A549 (cell line): ENCODE data around the gene OR2T27. TPM values are rescaled to one million over a fixed set of nuclear protein-coding genes. Genes with fewer than 3 reads are reported as not detected.
"Not testable (repeated sequence)": the region's sequence is repeated elsewhere in the genome, so short reads cannot be mapped to it uniquely, and the experiment has no call there.

Source experiments
- ATAC-seq, 2 experiments: fragments of 200-7000 bp in 1 of 2; fragments of >200 bp in 1 of 2; cut with Nextera tagmentation in 1 of 2; cut with Tn5 transposase in 1 of 2; 3 replicates each; pipeline versions ENCODE4 v1.8.0 to v1.9.1; 2018 to 2020; ENCODE audit warnings: mild to moderate bottlenecking in 1 of 2, moderate library complexity in 1 of 2
- CTCF ChIA-PET: fragments of 300-600 bp; sonication (Branson Sonifier 250); formaldehyde crosslinking; extraction: SDS; loops from one replicate; lab custom pipeline; 2021; ENCODE audit warnings: antibody characterized with exemption, inconsistent platforms; lab: Yijun Ruan, JAX
- POLR2A ChIA-PET: fragments of 350-600 bp; formaldehyde crosslinking; extraction: SDS; loops from one replicate; lab custom pipeline; 2021; ENCODE audit warnings: antibody characterized with exemption, inconsistent platforms; lab: Yijun Ruan, JAX
- DNase-seq, 2 experiments: peaks; one replicate each; pipeline versions ENCODE4 v3.0.0 to v3.0.0-alpha.2; 2011 to 2016; ENCODE audit warnings: low read depth in 1 of 2, low spot score in 1 of 2
- FAIRE-seq: peaks from 2 replicates; lab custom pipeline; 2011; peaks lifted over from hg19 to GRCh38; lab: Jason Lieb, UNC
- H3K27ac ChIP-seq, 2 experiments: fragments of >200 bp; sonication (Bioruptor Twin); formaldehyde crosslinking; 3 replicates each; pipeline ENCODE4 v1.5.1; 2016 to 2017
- H3K4me1 ChIP-seq: fragments of >200 bp; sonication (Bioruptor Twin); formaldehyde crosslinking; 3 replicates; pipeline ENCODE4 v1.6.1; 2016
- H3K4me2 ChIP-seq: fragments of >200 bp; sonication (Bioruptor Twin); formaldehyde crosslinking; 3 replicates; pipeline ENCODE4 v1.6.1; 2016
- H3K4me3 ChIP-seq: fragments of >200 bp; sonication (Bioruptor Twin); formaldehyde crosslinking; 3 replicates; pipeline ENCODE4 v1.5.1; 2016
- H3K9me3 ChIP-seq: fragments of >200 bp; sonication (Bioruptor Twin); formaldehyde crosslinking; 3 replicates; pipeline ENCODE4 v1.6.1; 2016
- CEBPB ChIP-seq, 2 experiments: fragments of >200 bp in 1 of 2; sonication (Bioruptor Twin) in 1 of 2; formaldehyde crosslinking in 1 of 2; IDR thresholded peaks; 2 replicates each; pipeline ENCODE4 v1.6.1; 2012 to 2016
- EHF ChIP-seq: fragments of 250-450 bp; sonication (Bioruptor Pico); IDR thresholded peaks from 2 replicates; pipeline ENCODE4 v1.5.0; 2020; ENCODE audit warnings: mild to moderate bottlenecking
- FOSL2 ChIP-seq, 2 experiments: fragments of 450-650 bp in 1 of 2; fragments of >200 bp in 1 of 2; sonication (Bioruptor Twin) in 1 of 2; formaldehyde crosslinking; IDR thresholded peaks; 2 replicates each; pipeline versions ENCODE4 v1.5.0 to v1.6.1; 2016 to 2020; ENCODE audit warnings: mild to moderate bottlenecking in 1 of 2, moderate library complexity in 1 of 2
- GATA3 ChIP-seq: IDR thresholded peaks from 2 replicates; pipeline ENCODE4 v1.6.1; 2012; ENCODE audit warnings: borderline replicate concordance
- HOXB5 ChIP-seq: fragments of 250-450 bp; sonication (Bioruptor Pico); IDR thresholded peaks from 2 replicates; pipeline ENCODE4 v1.5.0; 2020; ENCODE audit warnings: mild to moderate bottlenecking, moderate library complexity
- MAZ ChIP-seq: fragments of 150-350 bp; IDR thresholded peaks from 2 replicates; pipeline ENCODE4 v1.6.1; 2014; ENCODE audit warnings: antibody characterized with exemption, low read depth, low read length, borderline replicate concordance
- RAD21 ChIP-seq, 2 experiments: fragments of >200 bp in 1 of 2; sonication (Bioruptor Twin) in 1 of 2; formaldehyde crosslinking in 1 of 2; IDR thresholded peaks in 1 of 2; conservative IDR thresholded peaks in 1 of 2; 2 replicates in 1 of 2; 3 replicates in 1 of 2; pipeline ENCODE4 v1.6.1; 2012 to 2018; ENCODE audit warnings: inconsistent platforms in 1 of 2
- RARB ChIP-seq: fragments of 250-450 bp; sonication (Bioruptor Pico); IDR thresholded peaks from 2 replicates; pipeline ENCODE4 v1.8.0; 2021; ENCODE audit warnings: mild to moderate bottlenecking, moderate library complexity
- RCOR1 ChIP-seq: fragments of 150-350 bp; IDR thresholded peaks from 2 replicates; pipeline ENCODE4 v1.6.1; 2014; ENCODE audit warnings: antibody characterized with exemption, low read length, low read depth
- ZFP36 ChIP-seq: fragments of 450-650 bp; IDR thresholded peaks from 2 replicates; pipeline ENCODE4 v1.6.1; 2014; ENCODE audit warnings: borderline replicate concordance; ENCODE audit not compliant: partially characterized antibody
- ZNF302 ChIP-seq: fragments of 250-450 bp; sonication (Bioruptor Pico); IDR thresholded peaks from 2 replicates; pipeline ENCODE4 v1.9.0; 2021; ENCODE audit warnings: inconsistent platforms, mild to moderate bottlenecking, moderate library complexity
- ZSCAN20 ChIP-seq: fragments of 250-450 bp; sonication (Bioruptor Pico); IDR thresholded peaks from 2 replicates; pipeline ENCODE4 v1.8.0; 2022; ENCODE audit warnings: mild to moderate bottlenecking, moderate library complexity
- WGBS: methylation state at CpG from one replicate; pipeline ENCODE4 v1.1.6; 2017; ENCODE audit errors: missing lambda C conversion rate; 5-methylcytosine and 5-hydroxymethylcytosine counted together
- polyA plus RNA-seq, 4 experiments: library from polyadenylated mRNA; depleted of rRNA in 3 of 4; stranded (reverse); fragments of >200 nt; fragmentation: RNase III in 1 of 4; extraction: RNeasy Plus Mini Kit Qiagen cat#74134 plus additional on column Dnase treatment in 1 of 4; gene quantifications; 2 replicates in 3 of 4; 3 replicates in 1 of 4; pipeline ENCODE4 v1.2.3, GENCODE V29; 2011 to 2017
- TF ChIP-seq, protein P1 (sequence below): fragments of >200 bp; sonication (Bioruptor Twin); formaldehyde crosslinking; IDR thresholded peaks from 2 replicates; pipeline ENCODE4 v1.6.1; 2016
- TF ChIP-seq, protein P2 (sequence below): fragments of 250-450 bp; sonication (Bioruptor Pico); IDR thresholded peaks from 2 replicates; pipeline ENCODE4 v1.5.0; 2020; ENCODE audit warnings: low read depth, mild to moderate bottlenecking, moderate library complexity
- TF ChIP-seq, protein P3 (sequence below): fragments of 250-450 bp; sonication (Bioruptor Pico); IDR thresholded peaks from 2 replicates; pipeline ENCODE4 v1.5.0; 2021; ENCODE audit warnings: mild to moderate bottlenecking, moderate library complexity, borderline replicate concordance
- TF ChIP-seq, protein P4 (sequence below): fragments of 450-650 bp; IDR thresholded peaks from 2 replicates; pipeline ENCODE4 v1.6.1; 2014; ENCODE audit warnings: antibody characterized with exemption

Gene OR2T27
- polyA plus RNA-seq, 2 of the 4 experiments (the other 2 are of a cell fraction) = not detected

DNA sequence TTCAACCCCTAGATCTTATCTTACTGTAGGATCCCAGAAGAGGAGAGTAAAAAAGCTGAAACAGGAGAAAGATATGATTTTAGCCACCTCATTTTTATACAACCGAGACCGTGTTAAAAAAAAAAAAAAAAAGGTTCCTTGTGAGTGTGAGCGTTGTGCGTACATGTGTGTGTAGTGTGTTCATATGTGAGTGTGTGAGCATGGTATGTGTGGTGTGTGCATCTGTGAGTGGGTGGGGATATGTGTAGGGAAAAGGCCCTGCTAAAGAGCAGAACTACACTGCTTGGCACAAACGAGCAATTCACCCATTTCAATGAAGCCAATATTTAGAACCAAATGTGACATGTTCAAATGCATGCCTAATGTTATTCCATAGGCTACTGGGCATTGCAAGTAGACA, 13.7 kb downstream of the OR2T27 start:
- 21% methylated on average over 4 of the region's 5 CpGs for WGBS
- ATAC-seq, H3K4me3 ChIP-seq, DNase-seq, H3K9me3 ChIP-seq, FAIRE-seq, POLR2A ChIA-PET, H3K4me2 ChIP-seq, H3K4me1 ChIP-seq, H3K27ac ChIP-seq, CTCF ChIA-PET: not testable (repeated sequence)

DNA sequence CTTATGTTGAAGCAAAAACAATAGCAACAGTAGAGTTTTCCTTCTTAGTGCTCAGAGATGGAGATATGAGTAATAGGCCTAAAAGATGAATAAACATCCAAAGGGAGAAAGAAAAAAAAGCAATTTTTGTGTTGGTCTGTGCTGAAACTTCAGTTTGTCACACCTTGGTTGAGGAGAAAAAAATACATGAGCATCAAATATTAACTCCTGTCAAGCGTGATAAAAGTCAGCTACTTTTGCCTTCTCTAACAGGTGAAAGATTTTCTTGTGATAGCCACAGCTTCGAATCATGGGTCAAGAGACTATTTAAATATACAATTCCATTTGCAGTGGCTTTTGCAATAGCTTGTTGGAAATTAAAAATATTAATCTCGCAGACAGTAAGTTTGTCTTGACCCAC, 14.4 kb downstream of the OR2T27 start:
- H3K4me3 ChIP-seq, H3K4me2 ChIP-seq, CTCF ChIA-PET, POLR2A ChIA-PET, ATAC-seq, H3K9me3 ChIP-seq, DNase-seq, H3K4me1 ChIP-seq, H3K27ac ChIP-seq, FAIRE-seq: not testable (repeated sequence)
- no CpG with 5 or more reads among the region's 3 CpGs for WGBS

DNA sequence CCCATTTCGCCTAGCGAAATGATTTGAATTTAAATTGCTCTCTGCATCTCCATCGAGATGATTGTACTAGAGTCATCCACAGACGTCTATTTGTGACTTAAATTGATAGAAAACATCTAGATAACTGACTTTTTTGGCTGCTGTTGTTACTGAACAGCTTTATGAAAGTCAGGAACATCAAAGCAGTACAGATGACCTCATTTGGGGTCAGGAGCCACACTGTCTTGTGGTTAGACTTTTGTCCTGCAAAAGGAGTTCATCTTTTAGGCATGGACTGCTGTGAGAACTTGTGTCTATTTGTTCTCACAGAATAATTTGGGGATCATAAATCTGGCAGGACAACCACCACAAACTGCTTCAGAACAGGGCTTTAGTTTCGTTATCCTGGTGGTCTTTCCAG, 15.7 kb downstream of the OR2T27 start:
- POLR2A ChIA-PET, FAIRE-seq, H3K4me1 ChIP-seq, CTCF ChIA-PET, H3K4me3 ChIP-seq, ATAC-seq, H3K4me2 ChIP-seq, H3K9me3 ChIP-seq, DNase-seq, H3K27ac ChIP-seq: not testable (repeated sequence)
- WGBS = no CpG with 5 or more reads among the region's 5 CpGs

DNA sequence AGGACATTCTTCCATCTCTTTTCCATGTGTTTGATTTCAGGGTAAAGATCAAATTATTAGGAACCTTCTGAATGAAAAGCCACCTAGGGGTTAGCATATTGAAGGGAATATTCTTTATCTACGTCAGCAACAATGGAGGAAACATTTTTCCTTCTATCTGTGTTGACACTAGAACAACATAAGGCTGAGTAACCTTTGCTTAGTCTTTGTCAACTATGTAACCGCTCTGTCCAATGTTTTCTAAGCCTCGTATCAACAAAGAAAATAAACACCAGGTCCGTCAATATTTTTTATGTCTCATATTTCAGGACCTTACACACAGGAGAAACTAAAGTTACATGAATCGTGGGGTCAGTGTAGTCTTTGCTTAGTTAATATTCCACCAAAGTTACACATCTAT, 18.7 kb downstream of the OR2T27 start:
- FAIRE-seq, H3K4me2 ChIP-seq, H3K4me3 ChIP-seq, H3K27ac ChIP-seq, H3K9me3 ChIP-seq, POLR2A ChIA-PET, CTCF ChIA-PET, DNase-seq, H3K4me1 ChIP-seq: not testable (repeated sequence)
- 0% methylated on average over 4 of the region's 5 CpGs for WGBS
- peak in 1 of 2 experiments; percentile 33; a peak in 1 of 6 replicates for ATAC-seq

DNA sequence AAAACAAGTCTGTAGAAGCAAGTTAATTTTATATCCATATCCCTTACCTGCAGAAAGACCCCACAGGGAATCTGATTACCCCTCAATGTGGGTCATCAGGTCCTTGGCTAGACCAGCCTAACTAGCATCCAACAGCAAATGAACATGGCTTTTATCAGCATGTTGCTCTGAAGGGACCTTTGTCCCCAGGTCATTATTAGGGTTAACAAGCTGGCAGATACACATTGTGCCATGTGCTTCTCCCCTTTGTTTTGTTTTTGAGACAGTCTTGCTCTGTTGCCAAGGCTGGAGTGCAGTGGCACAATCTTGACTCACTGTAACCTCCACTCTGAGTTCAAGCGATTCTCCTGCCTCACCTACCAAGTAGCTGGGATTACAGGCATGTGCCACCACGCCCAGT, 20.3 kb downstream of the OR2T27 start, which contains the start of gene OR2T11:
TSS of gene OR2T11 (minus strand) at position 101 of the 400 bp plus-strand sequence. CDS start 7,963 bp downstream, outside the sequence.
- H3K4me2 ChIP-seq, DNase-seq, H3K9me3 ChIP-seq, H3K27ac ChIP-seq, H3K4me1 ChIP-seq, POLR2A ChIA-PET, H3K4me3 ChIP-seq, ATAC-seq, CTCF ChIA-PET, FAIRE-seq: not testable (repeated sequence)
- no CpG with 5 or more reads among the region's 2 CpGs for WGBS

DNA sequence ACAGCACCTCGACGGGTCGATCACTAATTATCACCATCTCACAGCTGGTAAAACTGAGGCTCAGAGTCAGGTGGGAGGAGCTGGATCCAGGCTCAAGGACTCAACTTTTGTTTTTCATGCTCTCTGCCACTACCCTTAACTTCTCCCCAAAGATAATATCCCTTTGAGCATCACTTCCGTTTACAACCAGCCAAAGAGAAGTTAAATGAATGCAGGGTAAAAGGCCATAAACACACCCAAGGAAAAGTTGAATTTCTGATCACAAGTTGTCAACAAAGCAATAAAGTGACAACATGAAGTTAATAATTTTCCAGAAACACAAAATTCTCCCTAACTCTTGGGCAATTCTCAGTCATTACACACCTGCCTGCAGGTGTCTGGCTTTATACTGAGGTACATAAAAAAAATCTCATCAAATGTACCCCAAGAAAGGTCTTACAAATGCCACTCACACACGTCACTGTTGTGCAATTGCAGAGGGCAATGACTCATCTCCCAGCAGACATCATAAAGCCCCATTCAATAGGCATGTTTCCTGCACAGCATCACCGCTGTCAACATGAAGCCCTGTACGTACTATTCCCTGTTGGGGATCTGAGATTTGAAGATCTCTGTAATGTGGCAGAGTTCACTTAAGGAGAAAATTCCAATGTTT, 23.8 kb downstream of the OR2T27 start:
- ChIA-PET POLR2A (no interaction called here), CTCF (interaction anchor here (0.8 kb wide), 1 partner anchor 173 kb away, joined by 4 read pairs; no protein-coding TSS in a partner anchor)
- no peak for ATAC-seq
- FAIRE-seq = no peak
- H3K27ac ChIP-seq = no peak overlapping the region
- H3K4me1 ChIP-seq = no peaks in the 10 kb centered on the region
- no peak overlapping the region for H3K4me3 ChIP-seq
- no peak overlapping the region for H3K4me2 ChIP-seq
- peak in 1 of 2 experiments; percentile 11 for DNase-seq
- 31% methylated on average over 7 of the region's 7 CpGs for WGBS
- no peaks in the 10 kb centered on the region for H3K9me3 ChIP-seq
- TF ChIP-seq, protein P1, sequence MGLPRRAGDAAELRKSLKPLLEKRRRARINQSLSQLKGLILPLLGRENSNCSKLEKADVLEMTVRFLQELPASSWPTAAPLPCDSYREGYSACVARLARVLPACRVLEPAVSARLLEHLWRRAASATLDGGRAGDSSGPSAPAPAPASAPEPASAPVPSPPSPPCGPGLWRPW = no peak
- TF ChIP-seq HOXB5 = no peak
- TF ChIP-seq RAD21 (conservative IDR thresholded peaks at IDR 0.05 in 1 of 2, IDR thresholded peaks at IDR 0.05 in 1 of 2) = no peak
- TF ChIP-seq, protein P2, sequence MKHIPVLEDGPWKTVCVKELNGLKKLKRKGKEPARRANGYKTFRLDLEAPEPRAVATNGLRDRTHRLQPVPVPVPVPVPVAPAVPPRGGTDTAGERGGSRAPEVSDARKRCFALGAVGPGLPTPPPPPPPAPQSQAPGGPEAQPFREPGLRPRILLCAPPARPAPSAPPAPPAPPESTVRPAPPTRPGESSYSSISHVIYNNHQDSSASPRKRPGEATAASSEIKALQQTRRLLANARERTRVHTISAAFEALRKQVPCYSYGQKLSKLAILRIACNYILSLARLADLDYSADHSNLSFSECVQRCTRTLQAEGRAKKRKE (CRISPR knock-in tag) = no peak
- no peak for TF ChIP-seq ZSCAN20 (CRISPR knock-in tag)
- TF ChIP-seq, protein P3, sequence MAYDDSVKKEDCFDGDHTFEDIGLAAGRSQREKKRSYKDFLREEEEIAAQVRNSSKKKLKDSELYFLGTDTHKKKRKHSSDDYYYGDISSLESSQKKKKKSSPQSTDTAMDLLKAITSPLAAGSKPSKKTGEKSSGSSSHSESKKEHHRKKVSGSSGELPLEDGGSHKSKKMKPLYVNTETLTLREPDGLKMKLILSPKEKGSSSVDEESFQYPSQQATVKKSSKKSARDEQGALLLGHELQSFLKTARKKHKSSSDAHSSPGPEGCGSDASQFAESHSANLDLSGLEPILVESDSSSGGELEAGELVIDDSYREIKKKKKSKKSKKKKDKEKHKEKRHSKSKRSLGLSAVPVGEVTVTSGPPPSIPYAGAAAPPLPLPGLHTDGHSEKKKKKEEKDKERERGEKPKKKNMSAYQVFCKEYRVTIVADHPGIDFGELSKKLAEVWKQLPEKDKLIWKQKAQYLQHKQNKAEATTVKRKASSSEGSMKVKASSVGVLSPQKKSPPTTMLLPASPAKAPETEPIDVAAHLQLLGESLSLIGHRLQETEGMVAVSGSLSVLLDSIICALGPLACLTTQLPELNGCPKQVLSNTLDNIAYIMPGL (CRISPR knock-in tag) = no peak
- no peak for TF ChIP-seq RARB
- TF ChIP-seq RCOR1 = no peak
- TF ChIP-seq ZNF302 = no peak
- TF ChIP-seq GATA3 = no peak
- no peak for TF ChIP-seq FOSL2 (IDR thresholded peaks at IDR 0.05)
- TF ChIP-seq FOSL2 (CRISPR knock-in tag; IDR thresholded peaks at IDR 0.05) = 0 out of 2 replicates have a peak, but pooled peaks have one; percentile 22
- no peak for TF ChIP-seq MAZ
- TF ChIP-seq EHF (CRISPR knock-in tag) = no peak
- TF ChIP-seq, protein P4, sequence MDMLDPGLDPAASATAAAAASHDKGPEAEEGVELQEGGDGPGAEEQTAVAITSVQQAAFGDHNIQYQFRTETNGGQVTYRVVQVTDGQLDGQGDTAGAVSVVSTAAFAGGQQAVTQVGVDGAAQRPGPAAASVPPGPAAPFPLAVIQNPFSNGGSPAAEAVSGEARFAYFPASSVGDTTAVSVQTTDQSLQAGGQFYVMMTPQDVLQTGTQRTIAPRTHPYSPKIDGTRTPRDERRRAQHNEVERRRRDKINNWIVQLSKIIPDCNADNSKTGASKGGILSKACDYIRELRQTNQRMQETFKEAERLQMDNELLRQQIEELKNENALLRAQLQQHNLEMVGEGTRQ = no peak
- no peak for TF ChIP-seq ZFP36
- TF ChIP-seq CEBPB (IDR thresholded peaks at IDR 0.05) = 0 out of 4 replicates have a peak, but pooled peaks of 1 of the 2 experiments have one; percentile 4
